Astrocyte (in vitro differentiated cells and primary cell): ENCODE data around the gene RIMBP2. TPM values are rescaled to one million over a fixed set of nuclear protein-coding genes. Genes with fewer than 3 reads are reported as not detected.

Experiments
- DNase-seq: peaks from one replicate; pipeline ENCODE4 v3.0.0-alpha.2; 2010; ENCODE audit warnings: low read depth
- FAIRE-seq: peaks from 2 replicates; lab custom pipeline; 2011; peaks lifted over from hg19 to GRCh38; lab: Jason Lieb, UNC
- H2AFZ ChIP-seq: 2 replicates; pipeline ENCODE4 v1.6.0; 2012; ENCODE audit warnings: low read depth, low read length, inconsistent platforms
- H3K27ac ChIP-seq: 2 replicates; pipeline ENCODE4 v1.5.1; 2011; ENCODE audit warnings: low read depth, low read length, inconsistent platforms
- H3K27me3 ChIP-seq: 2 replicates; pipeline ENCODE4 v1.6.0; 2011; ENCODE audit warnings: low read length, inconsistent platforms; ENCODE audit not compliant: insufficient read depth
- H3K36me3 ChIP-seq: 2 replicates; pipeline ENCODE4 v1.5.1; 2011; ENCODE audit warnings: low read length, inconsistent platforms; ENCODE audit not compliant: insufficient read depth
- H3K4me1 ChIP-seq: 2 replicates; pipeline ENCODE4 v1.5.1; 2011; ENCODE audit warnings: low read length, inconsistent platforms; ENCODE audit not compliant: insufficient read depth
- H3K4me2 ChIP-seq: 2 replicates; pipeline ENCODE4 v1.6.0; 2012; ENCODE audit warnings: low read length, inconsistent platforms
- H3K4me3 ChIP-seq: 2 replicates; pipeline ENCODE4 v1.5.1; 2011; ENCODE audit warnings: low read depth, mild to moderate bottlenecking, low read length, inconsistent platforms; ENCODE audit not compliant: insufficient read depth
- H3K79me2 ChIP-seq: 2 replicates; pipeline ENCODE4 v1.6.0; 2012; ENCODE audit warnings: mild to moderate bottlenecking, low read length, inconsistent platforms; ENCODE audit not compliant: insufficient read depth
- H3K9ac ChIP-seq: 2 replicates; pipeline ENCODE4 v1.6.0; 2012; ENCODE audit warnings: mild to moderate bottlenecking, low read length, inconsistent platforms
- H3K9me3 ChIP-seq: 2 replicates; pipeline ENCODE4 v1.5.1; 2012; ENCODE audit warnings: low read depth, mild to moderate bottlenecking, low read length, inconsistent platforms; ENCODE audit not compliant: insufficient read depth
- H4K20me1 ChIP-seq: 2 replicates; pipeline ENCODE4 v1.6.0; 2012; ENCODE audit warnings: low read length, inconsistent platforms; ENCODE audit not compliant: insufficient read depth
- H3K27ac Mint-ChIP-seq: one replicate; pipeline ENCODE4 v1.8.0; 2021; ENCODE audit warnings: mild to moderate bottlenecking, mixed read lengths; ENCODE audit not compliant: unreplicated experiment
- H3K27me3 Mint-ChIP-seq: one replicate; pipeline ENCODE4 v1.8.0; 2021; ENCODE audit warnings: low read depth, mixed read lengths; ENCODE audit not compliant: unreplicated experiment
- H3K36me3 Mint-ChIP-seq: one replicate; pipeline ENCODE4 v1.8.0; 2021; ENCODE audit warnings: low read depth, mixed read lengths; ENCODE audit not compliant: unreplicated experiment
- H3K4me1 Mint-ChIP-seq: one replicate; pipeline ENCODE4 v1.8.0; 2021; ENCODE audit warnings: low read depth, mixed read lengths; ENCODE audit not compliant: unreplicated experiment
- H3K4me3 Mint-ChIP-seq: one replicate; pipeline ENCODE4 v1.8.0; 2021; ENCODE audit warnings: mild to moderate bottlenecking, moderate library complexity, mixed read lengths; ENCODE audit not compliant: unreplicated experiment
- H3K9me3 Mint-ChIP-seq: one replicate; pipeline ENCODE4 v1.8.0; 2021; ENCODE audit warnings: mild to moderate bottlenecking, mixed read lengths; ENCODE audit not compliant: unreplicated experiment
- CTCF ChIP-seq: IDR thresholded peaks from 2 replicates; pipeline ENCODE4 v1.5.1; 2011; ENCODE audit warnings: low read depth, mild to moderate bottlenecking, inconsistent platforms, low read length, moderate library complexity; ENCODE audit not compliant: insufficient read depth
- EZH2 ChIP-seq: IDR thresholded peaks from 2 replicates; pipeline ENCODE4 v1.6.1; 2012; ENCODE audit warnings: mild to moderate bottlenecking, low read length, inconsistent platforms; ENCODE audit not compliant: insufficient read depth
- total RNA-seq: library from RNA; stranded (reverse); gene quantifications from 2 replicates; pipeline ENCODE4 v1.2.1, GENCODE V29; 2021

Gene RIMBP2
- total RNA-seq, 1 donor from 2014 or later = 2.2 TPM

DNA sequence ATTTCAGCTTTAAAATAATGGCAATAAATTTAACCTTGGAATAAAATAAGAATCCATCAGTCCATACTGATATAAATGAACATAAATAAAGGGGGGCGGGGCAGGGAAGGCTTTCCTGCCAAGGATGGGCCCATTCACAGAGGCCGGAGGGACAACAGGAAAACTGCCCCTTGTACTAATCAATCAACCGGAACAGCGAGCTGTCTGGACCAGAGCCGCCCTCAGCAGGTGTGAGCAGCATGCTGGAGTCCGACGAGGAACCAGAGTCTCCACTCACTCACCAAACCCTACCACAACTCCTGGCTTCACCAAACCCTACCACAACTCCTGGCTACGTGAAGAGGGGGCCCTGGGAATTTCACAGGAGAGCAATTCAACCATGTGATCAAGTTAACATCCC is 51.3 kb downstream of the RIMBP2 start:
- Histone ChIP-seq H4K20me1 (no peaks in the 10 kb centered on the region), H3K4me2 (no peak overlapping the region), H3K36me3 (no peaks in the 10 kb centered on the region), H3K9ac (no peak overlapping the region), H3K4me3 (no peak overlapping the region), H3K4me1 (no peaks in the 10 kb centered on the region), H3K27ac (no peak overlapping the region), H2AFZ (no peak overlapping the region), H3K27me3 (no peaks in the 10 kb centered on the region), H3K9me3 (peaks cover 4% of the 10 kb centered on the region), H3K79me2 (no peaks in the 10 kb centered on the region)
- no peak for FAIRE-seq
- no peak overlapping the region for H3K27ac Mint-ChIP-seq
- no peak overlapping the region for H3K4me3 Mint-ChIP-seq
- no peak for DNase-seq
- peaks cover 1% of the 10 kb centered on the region for H3K27me3 Mint-ChIP-seq
- H3K36me3 Mint-ChIP-seq = no peaks in the 10 kb centered on the region
- H3K9me3 Mint-ChIP-seq = peaks cover 23% of the 10 kb centered on the region
- no peak for TF ChIP-seq EZH2
- TF ChIP-seq CTCF = no peak
- H3K4me1 Mint-ChIP-seq = no peaks in the 10 kb centered on the region

DNA sequence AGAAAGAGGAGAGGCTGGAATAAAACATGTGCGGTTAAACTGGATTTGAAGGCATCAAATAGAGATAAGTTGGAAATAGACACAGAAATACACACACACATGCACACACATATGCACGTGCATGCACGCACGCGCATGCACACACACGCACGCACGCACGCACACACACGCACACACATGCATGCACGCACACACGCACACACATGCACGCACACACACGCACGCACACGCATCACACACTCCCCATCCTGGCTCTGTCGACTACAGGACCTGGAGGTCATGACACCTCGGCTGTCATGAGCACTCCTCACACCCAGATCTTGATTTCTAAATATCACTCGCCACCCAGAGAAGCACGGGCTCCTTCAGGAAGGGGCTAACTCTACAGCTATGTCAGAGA is 51.8 kb downstream of the RIMBP2 start:
- no peak overlapping the region for H2AFZ ChIP-seq
- no peak overlapping the region for H3K4me2 ChIP-seq
- no peak for DNase-seq
- H3K4me3 ChIP-seq = no peak overlapping the region
- no peak overlapping the region for H3K27ac Mint-ChIP-seq
- H3K27me3 ChIP-seq = no peaks in the 10 kb centered on the region
- no peaks in the 10 kb centered on the region for H3K79me2 ChIP-seq
- no peaks in the 10 kb centered on the region for H3K4me1 ChIP-seq
- peaks cover 1% of the 10 kb centered on the region for H3K27me3 Mint-ChIP-seq
- no peaks in the 10 kb centered on the region for H3K4me1 Mint-ChIP-seq
- H3K9ac ChIP-seq = no peak overlapping the region
- no peak overlapping the region for H3K4me3 Mint-ChIP-seq
- H3K9me3 Mint-ChIP-seq = peaks cover 20% of the 10 kb centered on the region
- H3K9me3 ChIP-seq = peaks cover 3% of the 10 kb centered on the region
- TF ChIP-seq CTCF = no peak
- TF ChIP-seq EZH2 = no peak
- no peaks in the 10 kb centered on the region for H3K36me3 Mint-ChIP-seq
- no peak overlapping the region for H3K27ac ChIP-seq
- H4K20me1 ChIP-seq = no peaks in the 10 kb centered on the region
- FAIRE-seq = no peak
- H3K36me3 ChIP-seq = no peaks in the 10 kb centered on the region

DNA sequence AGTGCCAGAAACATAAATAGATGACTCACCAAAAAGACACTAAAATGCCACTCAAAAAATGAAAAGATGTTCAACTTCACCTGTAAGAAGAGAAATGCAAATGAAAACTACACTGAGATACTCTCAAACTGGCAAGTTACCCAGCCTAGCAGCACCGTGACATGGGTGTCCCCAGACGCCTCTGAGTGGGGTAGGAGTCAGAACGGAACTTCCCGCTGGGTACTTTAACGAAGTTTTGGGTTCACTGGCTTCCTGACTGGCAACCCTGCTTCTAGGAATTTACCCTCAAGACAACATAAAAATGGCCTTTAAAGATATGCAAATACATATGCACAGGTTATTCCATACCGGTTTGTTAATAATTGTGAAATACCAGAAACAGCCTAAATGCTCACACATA is 52.6 kb downstream of the RIMBP2 start:
- Histone ChIP-seq H2AFZ (no peak overlapping the region), H3K27me3 (no peaks in the 10 kb centered on the region), H3K4me1 (no peaks in the 10 kb centered on the region), H3K36me3 (no peaks in the 10 kb centered on the region), H3K9ac (no peak overlapping the region), H3K79me2 (no peaks in the 10 kb centered on the region), H3K27ac (no peak overlapping the region), H3K4me3 (no peak overlapping the region), H4K20me1 (no peaks in the 10 kb centered on the region), H3K4me2 (no peak overlapping the region), H3K9me3 (no peaks in the 10 kb centered on the region)
- H3K27me3 Mint-ChIP-seq = peaks cover 1% of the 10 kb centered on the region
- H3K4me3 Mint-ChIP-seq = no peak overlapping the region
- no peaks in the 10 kb centered on the region for H3K36me3 Mint-ChIP-seq
- no peak for TF ChIP-seq CTCF
- DNase-seq (no peak), FAIRE-seq (no peak)
- H3K9me3 Mint-ChIP-seq = peaks cover 14% of the 10 kb centered on the region
- H3K4me1 Mint-ChIP-seq = no peaks in the 10 kb centered on the region
- H3K27ac Mint-ChIP-seq = no peak overlapping the region
